ENCODE measurements around the gene SNRNP48.

SNRNP48 gene

GRCh38 chr6:7559651-7560385 lies 30.2 kb upstream of the SNRNP48 start:
- no peak for DNase-seq

- DNase-seq, result peak; percentile 97
These were observed 28.6 kb upstream of the SNRNP48 start for GRCh38 chr6:7561153-7561964.

GRCh38 chr6:7562769-7563168 lies 27.2 kb upstream of the SNRNP48 start:
- no peak for DNase-seq

GRCh38 chr6:7566107-7566506 lies 23.9 kb upstream of the SNRNP48 start:
- no peak for DNase-seq

GRCh38 chr6:7566617-7567173 lies 23.3 kb upstream of the SNRNP48 start:
- DNase-seq, result no peak

GRCh38 chr6:7568021-7568420 lies 22.0 kb upstream of the SNRNP48 start:
- DNase-seq, result no peak

GRCh38 chr6:7569082-7569481 lies 20.9 kb upstream of the SNRNP48 start:
- DNase-seq, result no peak

- no peak for DNase-seq
These were observed 17.6 kb upstream of the SNRNP48 start for GRCh38 chr6:7572213-7572943.

- DNase-seq, result no peak
These were observed 15.5 kb upstream of the SNRNP48 start for GRCh38 chr6:7574500-7574899.

- DNase-seq, result no peak
These were observed 11.5 kb upstream of the SNRNP48 start for GRCh38 chr6:7578516-7578915.

GRCh38 chr6:7578931-7579330 lies 11.1 kb upstream of the SNRNP48 start:
- DNase-seq, result no peak

GRCh38 chr6:7579851-7580250 lies 10.1 kb upstream of the SNRNP48 start:
- DNase-seq, result no peak

GRCh38 chr6:7580537-7580926 lies 9.5 kb upstream of the SNRNP48 start:
- DNase-seq, result no peak

GRCh38 chr6:7580927-7581618 lies 8.9 kb upstream of the SNRNP48 start:
- DNase-seq, result no peak

- no peak for DNase-seq
These were observed 4.6 kb upstream of the SNRNP48 start for GRCh38 chr6:7585287-7585930.

GRCh38 chr6:7587631-7588100 lies 2.3 kb upstream of the SNRNP48 start:
- DNase-seq, result no peak

- no peak for DNase-seq
These were observed 1.5 kb upstream of the SNRNP48 start for GRCh38 chr6:7588506-7588905.

GRCh38 chr6:7589221-7589620 lies 777 bp upstream of the SNRNP48 start:
- no peak for DNase-seq

GRCh38 chr6:7590918-7591302 lies 912 bp downstream of the SNRNP48 start:
- peak in 1 of 2 experiments; percentile 8 for DNase-seq

- DNase-seq, result no peak
These were observed 1.8 kb downstream of the SNRNP48 start for GRCh38 chr6:7591770-7592169.

GRCh38 chr6:7593229-7593628 lies 3.2 kb downstream of the SNRNP48 start:
- DNase-seq, result no peak

GRCh38 chr6:7594579-7595125 lies 4.7 kb downstream of the SNRNP48 start:
- no peak for DNase-seq

All from NCI-H526 (cell line).